ENCODE results near the gene KLHL3.

DNA sequence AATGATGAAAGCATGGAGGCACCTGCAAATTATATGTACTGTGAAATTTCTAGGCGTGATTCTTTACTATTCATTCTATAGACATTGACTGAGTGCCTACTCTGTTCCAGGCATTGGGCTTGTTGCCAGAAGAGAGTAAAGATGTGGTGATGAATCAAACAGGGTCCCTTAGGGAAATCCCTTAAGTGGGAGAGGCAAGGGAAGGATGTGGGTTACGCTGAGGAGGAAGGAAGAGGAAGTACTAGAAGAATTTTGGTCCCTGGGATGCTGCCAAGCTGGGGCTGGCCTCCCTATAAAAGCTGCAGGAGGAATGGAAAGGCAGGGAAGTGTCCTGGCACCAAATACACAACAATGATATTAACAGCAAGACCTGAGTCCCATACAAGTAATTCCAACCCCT lies 160.0 kb downstream of the KLHL3 start:
- TF ChIP-seq, protein P1, sequence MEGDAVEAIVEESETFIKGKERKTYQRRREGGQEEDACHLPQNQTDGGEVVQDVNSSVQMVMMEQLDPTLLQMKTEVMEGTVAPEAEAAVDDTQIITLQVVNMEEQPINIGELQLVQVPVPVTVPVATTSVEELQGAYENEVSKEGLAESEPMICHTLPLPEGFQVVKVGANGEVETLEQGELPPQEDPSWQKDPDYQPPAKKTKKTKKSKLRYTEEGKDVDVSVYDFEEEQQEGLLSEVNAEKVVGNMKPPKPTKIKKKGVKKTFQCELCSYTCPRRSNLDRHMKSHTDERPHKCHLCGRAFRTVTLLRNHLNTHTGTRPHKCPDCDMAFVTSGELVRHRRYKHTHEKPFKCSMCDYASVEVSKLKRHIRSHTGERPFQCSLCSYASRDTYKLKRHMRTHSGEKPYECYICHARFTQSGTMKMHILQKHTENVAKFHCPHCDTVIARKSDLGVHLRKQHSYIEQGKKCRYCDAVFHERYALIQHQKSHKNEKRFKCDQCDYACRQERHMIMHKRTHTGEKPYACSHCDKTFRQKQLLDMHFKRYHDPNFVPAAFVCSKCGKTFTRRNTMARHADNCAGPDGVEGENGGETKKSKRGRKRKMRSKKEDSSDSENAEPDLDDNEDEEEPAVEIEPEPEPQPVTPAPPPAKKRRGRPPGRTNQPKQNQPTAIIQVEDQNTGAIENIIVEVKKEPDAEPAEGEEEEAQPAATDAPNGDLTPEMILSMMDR (IDR thresholded peaks at IDR 0.05), result no peak
- no peak for TF ChIP-seq POLR2A (IDR thresholded peaks at IDR 0.05)
